Testis (tissue), 2 donors: ENCODE measurements around the gene ELSPBP1.
"Not testable (repeated sequence)": the region's sequence is repeated elsewhere in the genome, so short reads cannot be mapped to it uniquely, and the experiment has no call there.

Experiments used
- POLR2A ChIP-seq: fragments of 450-650 bp; IDR thresholded peaks from one replicate; pipeline ENCODE4 v1.6.1; 2017; ENCODE audit warnings: antibody characterized with exemption, mild to moderate bottlenecking, moderate library complexity
- TF ChIP-seq, protein P1 (sequence below), 3 experiments: fragments of 450-650 bp in 2 of 3; fragments of 200-600 bp in 1 of 3; sonication (generic) in 1 of 3; IDR thresholded peaks; one replicate each; pipeline ENCODE4 v1.5.1; 2016 to 2019; ENCODE audit warnings: antibody characterized with exemption in 3 of 3, mild to moderate bottlenecking in 2 of 3, moderate library complexity in 1 of 3

DNA sequence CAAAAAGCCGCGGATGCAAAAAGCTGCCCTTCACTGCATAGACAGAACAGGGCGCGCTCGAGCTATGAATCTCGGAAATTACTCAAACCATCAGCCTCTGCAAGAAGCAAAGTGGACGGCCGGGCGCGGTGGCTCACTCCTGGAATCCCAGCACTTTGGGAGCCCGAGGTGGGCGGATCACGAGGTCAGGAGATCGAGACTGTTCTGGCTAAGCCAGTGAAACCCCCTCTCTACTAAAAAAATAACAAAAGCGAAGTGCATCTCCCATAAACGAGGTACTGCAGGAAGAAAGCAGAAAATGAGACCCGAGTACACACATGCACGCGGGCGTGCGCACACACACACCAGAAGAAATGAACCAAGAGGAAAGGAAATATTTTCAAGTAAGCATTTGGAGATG lies 42.3 kb upstream of the ELSPBP1 start:
- TF ChIP-seq, protein P1, sequence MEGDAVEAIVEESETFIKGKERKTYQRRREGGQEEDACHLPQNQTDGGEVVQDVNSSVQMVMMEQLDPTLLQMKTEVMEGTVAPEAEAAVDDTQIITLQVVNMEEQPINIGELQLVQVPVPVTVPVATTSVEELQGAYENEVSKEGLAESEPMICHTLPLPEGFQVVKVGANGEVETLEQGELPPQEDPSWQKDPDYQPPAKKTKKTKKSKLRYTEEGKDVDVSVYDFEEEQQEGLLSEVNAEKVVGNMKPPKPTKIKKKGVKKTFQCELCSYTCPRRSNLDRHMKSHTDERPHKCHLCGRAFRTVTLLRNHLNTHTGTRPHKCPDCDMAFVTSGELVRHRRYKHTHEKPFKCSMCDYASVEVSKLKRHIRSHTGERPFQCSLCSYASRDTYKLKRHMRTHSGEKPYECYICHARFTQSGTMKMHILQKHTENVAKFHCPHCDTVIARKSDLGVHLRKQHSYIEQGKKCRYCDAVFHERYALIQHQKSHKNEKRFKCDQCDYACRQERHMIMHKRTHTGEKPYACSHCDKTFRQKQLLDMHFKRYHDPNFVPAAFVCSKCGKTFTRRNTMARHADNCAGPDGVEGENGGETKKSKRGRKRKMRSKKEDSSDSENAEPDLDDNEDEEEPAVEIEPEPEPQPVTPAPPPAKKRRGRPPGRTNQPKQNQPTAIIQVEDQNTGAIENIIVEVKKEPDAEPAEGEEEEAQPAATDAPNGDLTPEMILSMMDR (IDR thresholded peaks at IDR 0.05): not testable (repeated sequence)
- TF ChIP-seq POLR2A: not testable (repeated sequence)
